Left forelimb (tissue), 1 donor: ENCODE data around the gene SPIRE2.
A peak's percentile ranks its signal among the peaks of the same experiment; 100 is the strongest.
"Not testable (repeated sequence)": the region's sequence is repeated elsewhere in the genome, so short reads cannot be mapped to it uniquely, and the experiment has no call there.

ENCODE experiments used
- DNase-seq: peaks from one replicate; pipeline ENCODE4 v3.0.0-alpha.2; 2018; ENCODE audit warnings: low spot score

The SPIRE2 gene, protein sequence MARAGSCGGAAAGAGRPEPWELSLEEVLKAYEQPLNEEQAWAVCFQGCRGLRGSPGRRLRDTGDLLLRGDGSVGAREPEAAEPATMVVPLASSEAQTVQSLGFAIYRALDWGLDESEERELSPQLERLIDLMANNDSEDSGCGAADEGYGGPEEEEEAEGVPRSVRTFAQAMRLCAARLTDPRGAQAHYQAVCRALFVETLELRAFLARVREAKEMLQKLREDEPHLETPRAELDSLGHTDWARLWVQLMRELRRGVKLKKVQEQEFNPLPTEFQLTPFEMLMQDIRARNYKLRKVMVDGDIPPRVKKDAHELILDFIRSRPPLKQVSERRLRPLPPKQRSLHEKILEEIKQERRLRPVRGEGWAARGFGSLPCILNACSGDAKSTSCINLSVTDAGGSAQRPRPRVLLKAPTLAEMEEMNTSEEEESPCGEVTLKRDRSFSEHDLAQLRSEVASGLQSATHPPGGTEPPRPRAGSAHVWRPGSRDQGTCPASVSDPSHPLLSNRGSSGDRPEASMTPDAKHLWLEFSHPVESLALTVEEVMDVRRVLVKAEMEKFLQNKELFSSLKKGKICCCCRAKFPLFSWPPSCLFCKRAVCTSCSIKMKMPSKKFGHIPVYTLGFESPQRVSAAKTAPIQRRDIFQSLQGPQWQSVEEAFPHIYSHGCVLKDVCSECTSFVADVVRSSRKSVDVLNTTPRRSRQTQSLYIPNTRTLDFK

DNA sequence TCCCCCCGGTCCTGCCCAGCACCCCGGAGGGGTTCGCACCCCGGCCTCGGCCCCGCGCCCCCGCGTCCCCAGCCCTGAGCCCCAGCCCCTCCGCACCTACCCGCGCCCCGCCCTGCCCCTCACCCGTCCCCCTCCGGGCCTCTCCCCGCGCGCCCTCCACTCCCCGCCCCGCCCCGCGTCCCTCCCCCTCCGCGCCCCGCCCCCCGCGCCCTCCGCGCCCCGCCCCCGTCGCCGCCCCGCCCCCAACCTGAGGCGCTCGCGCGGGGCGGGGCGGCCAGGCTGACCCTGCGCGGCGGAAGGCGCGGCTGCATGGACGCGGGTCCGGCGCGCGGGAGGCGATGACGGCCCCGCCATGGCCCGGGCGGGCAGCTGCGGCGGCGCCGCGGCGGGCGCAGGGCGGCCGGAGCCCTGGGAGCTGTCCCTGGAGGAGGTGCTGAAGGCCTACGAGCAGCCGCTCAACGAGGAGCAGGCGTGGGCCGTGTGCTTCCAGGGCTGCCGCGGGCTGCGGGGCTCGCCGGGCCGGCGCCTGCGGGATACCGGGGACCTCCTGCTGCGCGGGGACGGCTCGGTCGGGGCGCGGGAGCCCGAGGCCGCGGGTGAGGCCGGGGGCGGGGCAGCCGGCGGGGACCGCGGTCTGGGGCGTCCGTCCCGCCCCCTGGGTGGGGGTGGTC, at the start of gene SPIRE2:
Gene SPIRE2 (plus strand): TSS at position 277 of the 671 bp plus-strand sequence. CDS start 76 bp downstream, at position 353.
- DNase-seq = peak; percentile 85

DNA sequence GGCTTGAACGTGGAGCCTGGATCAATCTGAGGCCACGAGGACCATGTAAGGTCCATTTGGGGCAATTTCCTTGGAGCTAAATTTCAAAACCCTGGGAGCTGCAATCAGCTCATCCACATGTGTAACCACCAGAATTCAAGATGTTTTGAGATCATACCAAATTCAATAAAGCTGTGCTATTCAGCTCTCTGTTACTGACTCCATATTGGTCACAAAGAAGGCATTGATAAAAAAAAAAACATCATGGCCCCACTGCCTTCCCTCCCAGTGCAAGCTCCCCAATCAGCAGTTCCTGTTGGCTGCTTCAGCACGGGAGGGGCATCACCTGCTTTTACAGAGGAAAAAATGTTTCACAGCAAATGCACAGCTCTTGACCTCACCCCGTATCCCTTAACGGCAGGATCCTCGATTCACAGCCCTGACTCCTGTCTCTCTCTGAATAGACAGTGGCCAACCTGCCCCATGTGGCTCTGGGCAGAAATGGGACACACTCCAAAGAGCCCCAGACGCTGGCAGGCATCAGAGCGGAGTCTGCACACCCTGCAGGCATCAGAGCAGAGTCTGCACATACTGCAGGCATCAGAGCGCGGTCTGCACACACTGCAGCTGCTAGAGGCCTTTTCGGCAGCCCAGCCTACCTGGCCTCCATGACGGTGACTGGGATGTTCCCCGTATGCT, 48.9 kb upstream of the SPIRE2 start:
- DNase-seq = no peak

DNA sequence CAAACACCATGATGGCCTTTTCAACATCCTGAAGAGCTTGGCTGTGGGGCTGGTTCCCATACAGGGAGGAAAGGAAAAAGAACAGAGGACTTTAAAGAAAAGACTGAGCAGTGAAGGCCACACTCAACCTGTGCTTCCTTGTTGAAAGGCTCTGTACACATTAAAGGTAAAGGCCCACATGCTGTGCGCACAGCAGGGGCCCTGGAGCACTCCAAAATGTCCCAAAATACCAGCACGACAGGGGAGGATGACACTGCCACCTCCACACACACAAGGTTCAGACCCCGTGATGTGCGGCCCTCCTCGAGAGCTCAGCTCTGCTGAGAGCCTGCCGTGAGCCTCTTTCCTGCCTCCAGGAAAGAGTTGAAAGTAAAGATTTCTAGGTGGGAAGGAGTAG, 48.4 kb upstream of the SPIRE2 start:
- no peak for DNase-seq

DNA sequence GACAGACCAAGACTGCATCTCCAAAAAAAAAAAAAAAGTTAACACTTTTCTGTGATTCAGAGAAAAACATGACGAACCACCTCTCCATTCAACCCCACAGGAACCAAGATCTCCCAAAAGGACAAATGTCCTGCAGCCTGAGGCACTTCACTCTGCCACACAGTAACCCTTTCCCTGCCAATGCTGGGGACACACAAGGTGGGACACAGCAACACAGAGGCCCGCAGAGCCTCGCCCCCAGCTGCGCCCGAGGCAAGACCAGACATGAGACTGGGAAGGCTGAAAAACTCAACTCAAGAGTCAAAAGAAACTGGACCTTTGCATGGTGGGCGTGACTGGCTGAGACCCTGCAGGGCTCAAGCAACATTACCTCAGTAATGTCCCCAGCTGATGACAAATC, 45.8 kb upstream of the SPIRE2 start:
- DNase-seq = no peak

DNA sequence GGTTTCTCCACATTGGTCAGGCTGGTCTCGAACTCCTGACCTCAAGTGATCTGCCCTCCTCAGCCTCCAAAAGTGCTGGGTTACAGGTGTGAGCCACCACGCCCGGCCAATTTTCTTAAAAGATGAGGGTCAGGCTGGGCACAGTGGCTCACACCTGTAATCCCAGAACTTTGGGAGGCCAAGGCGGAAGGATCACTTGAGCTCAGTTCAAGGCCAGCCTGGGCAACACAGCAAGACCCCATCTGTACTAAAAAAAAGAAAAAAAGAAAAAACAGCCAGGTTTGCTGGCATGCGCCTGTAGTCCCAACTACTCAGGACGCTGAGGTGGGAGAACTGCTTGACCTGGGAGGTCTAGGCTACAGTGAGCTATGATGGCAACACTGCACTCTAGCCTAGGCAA, 44.3 kb upstream of the SPIRE2 start:
- DNase-seq = not testable (repeated sequence)

DNA sequence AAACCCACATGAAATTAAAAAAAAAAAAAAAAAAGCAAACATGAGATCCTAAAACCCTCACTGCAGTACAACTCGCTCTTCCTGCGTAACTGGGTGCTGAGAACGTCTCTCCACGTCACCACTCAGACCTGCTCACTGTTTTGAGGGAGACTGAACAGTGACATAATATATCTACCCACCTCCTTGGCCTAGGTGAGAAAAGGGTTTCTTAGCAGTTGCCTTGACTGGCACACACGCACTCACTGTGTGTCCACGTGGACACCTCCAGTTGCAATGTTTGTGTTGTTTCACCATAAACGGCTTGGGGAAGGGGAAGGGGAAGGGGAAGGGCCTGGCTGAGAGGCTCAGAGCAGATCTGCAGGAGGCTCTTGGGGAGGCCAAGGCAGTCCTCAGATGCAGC, 43.9 kb upstream of the SPIRE2 start:
- DNase-seq = no peak

DNA sequence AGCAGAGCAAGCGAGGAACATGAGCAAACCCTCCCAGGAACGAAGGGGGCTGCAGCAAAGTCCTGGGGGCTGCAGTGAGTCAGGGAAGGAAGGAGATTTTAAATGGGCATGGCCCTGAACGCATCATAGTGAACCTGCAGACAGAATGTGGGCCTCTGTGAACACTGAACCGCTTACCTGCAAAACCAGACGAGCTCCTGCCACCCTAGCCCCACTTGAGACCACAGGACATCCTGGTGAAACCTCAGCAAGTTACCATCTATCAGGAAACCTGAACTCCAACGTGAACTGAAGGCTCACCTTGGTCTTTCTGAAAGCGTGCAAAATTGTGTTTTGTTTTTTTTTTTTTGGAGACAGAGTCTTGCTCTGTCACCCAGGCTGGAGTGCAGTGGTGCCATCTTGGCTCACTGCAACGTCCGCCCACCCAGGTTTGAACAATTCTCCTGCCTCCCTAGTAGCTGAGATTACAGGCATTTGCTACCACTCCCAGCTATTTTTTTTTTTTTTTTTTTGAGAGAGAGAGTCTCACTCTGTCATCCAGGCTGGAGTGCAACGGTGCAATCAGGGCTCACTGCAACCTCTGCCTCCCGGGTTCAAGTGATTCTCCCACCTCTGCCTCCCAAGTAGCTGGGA, 42.6 kb upstream of the SPIRE2 start:
- no peak for DNase-seq

DNA sequence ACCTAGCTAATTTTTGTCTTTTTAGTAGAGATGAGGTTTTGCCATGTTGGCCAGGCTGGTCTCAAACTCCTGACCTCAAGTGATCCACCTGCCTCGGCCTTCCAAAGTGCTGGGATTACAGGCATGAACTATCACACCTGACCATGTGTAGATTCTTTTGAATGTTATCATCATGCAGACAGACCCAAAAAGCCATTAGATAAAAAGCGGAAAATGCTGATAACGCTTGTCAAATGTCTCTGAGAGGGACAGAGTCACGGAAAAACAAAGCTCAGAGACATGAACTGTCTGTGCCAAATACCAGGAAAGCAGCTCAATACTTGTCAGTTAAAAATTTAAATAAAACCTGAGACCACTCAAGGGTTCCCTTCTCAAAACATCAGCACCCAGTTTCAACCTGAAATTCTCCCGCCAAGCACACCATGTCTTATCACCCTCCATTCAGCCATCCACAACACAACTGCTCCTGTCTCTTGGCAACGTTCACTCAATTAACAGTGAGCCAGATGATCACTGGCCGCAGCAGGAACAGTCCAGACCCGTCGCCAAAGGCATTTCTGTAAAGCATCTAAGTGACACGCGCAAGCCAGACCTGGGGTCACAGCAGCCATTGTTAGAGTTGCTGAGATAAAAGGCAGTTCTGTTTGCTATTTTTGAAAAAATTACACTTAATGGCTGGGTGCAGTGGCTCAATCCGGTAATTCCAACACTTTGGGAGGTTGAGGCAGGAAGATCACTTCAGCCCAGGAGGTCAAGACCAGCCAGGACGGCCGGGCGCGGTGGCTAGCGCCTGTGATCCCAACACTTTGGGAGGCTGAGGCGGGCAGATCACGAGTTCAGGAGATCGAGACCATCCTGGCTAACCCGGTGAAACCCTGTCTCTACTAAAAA, 41.6 kb upstream of the SPIRE2 start:
- no peak for DNase-seq

DNA sequence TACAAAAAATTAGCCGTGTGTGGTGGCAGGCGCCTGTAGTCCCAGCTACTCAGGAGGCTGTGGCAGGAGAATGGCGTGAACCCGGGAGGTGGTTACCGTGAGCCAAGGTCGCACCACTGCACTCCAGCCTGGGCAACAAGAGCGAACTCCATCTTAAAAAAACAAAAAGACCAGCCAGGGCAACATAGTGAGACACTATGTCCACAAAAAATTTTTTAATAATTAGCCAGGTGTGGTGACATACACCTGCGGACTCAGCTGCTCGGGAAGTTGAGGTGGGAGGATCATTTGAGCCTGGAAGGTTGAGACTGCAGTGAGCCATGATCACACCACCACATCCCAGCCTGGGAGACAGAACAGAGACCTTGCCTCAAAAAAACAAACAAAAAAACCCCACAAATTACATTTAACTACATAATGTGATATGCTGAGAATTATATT, 40.9 kb upstream of the SPIRE2 start:
- no peak for DNase-seq

DNA sequence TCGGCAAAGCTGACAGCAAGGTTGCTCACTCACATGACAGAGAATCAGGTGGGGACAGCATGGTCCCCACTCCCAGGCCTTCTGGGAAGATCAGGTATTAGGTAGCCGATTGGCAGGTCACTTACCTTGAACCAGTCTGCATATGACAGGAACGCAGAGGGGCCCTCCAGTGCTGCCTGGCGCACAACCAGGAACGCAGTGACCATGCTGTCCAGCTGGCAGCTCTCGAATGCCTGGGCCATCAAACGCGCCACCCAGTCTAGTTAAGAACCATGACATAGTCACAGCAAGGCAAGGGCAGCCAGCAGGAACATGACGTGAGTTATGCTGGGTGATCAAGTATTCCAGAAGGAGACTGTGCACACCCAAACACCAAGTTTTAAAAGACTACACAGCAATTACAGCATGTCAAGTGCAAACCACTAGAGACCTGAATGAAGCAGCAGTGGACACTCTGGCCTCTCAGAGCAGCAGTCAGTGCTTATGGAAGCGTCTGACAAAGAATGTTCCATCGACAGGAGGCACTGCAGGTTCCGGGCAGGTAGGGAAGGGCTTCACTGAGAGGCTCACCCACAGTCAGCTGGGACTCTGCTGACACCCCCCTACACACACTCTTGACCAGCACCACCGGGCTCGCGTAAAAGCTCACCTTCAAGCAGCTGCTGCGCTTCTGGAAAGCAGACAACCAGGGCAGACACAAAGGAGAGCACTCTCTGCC, 36.8 kb upstream of the SPIRE2 start:
- DNase-seq = no peak

DNA sequence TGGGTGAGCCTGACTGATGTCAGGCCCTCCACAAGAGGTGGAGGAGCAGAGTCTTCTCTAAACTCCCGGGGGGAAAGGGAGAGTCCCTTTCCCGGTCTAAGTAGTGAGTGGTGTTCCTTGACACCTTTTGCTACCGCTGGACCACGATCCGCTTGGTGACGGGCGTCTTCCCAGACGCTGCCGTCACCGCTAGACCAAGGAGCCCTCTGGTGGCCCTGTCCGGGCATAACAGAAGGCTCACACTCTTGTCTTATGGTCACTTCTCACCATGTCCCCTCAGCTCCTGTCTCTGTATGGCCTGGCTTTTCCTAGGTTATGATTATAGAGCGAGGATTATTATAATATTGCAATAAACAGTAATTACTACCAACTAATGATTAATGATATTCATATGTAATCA, 35.2 kb upstream of the SPIRE2 start:
- not testable (repeated sequence) for DNase-seq

DNA sequence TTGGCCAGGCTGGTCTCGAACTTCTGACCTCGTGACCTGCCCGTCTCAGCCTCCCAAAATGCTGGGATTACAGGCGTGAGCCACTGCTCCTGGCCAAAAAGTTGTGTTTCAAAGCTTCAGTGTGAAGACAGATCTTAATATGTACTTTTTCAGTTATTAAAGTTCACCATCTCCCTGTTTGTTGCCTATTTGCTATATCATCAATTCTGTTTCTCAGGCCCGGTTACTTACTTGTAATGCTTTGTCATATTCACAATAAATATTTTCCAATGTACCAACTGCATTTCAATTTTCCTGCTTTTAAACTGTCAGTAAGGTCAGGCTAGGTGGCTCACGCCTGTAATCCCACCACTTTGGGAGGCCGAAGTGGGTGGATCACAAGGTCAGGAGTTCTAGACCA, 34.3 kb upstream of the SPIRE2 start:
- DNase-seq = no peak

DNA sequence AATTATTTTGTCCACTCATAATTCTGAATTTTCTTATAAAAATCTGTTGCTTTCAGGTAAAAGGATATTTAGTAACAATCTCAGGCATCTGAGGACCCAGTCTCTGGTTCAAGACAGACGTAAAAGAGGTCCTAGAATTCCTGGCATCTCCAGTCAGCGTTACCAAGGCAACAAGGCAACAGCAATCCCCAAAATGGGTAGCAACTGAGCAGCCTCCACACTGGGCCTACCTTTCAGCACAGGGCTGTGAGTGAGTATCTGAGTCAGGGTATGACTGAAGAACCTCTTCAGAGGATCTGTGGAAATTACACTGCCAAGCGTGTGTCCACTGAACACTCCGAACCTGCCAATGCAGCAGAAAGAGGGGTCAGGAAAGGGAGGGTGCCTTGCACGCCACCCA, 32.6 kb upstream of the SPIRE2 start:
- DNase-seq = no peak

DNA sequence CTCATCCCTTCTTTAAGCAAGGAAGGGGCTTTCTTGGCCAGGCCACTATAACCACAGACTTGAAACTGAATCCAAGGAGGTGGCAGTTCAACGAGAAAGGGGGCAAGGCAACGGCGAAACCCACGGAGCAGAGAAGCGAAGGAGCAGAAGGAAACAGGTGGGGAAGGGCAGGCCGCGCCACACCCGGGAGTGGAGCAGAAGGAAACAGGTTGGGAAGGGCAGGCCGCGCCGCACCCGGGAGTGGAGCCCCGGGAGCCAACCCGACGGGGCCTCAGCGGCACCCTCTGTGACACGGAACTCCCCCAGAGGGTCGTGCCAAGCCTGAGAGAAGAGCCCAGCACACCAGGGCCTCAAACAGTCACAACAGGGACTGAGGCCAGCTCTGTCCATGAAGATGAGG, 32.2 kb upstream of the SPIRE2 start:
- no peak for DNase-seq

DNA sequence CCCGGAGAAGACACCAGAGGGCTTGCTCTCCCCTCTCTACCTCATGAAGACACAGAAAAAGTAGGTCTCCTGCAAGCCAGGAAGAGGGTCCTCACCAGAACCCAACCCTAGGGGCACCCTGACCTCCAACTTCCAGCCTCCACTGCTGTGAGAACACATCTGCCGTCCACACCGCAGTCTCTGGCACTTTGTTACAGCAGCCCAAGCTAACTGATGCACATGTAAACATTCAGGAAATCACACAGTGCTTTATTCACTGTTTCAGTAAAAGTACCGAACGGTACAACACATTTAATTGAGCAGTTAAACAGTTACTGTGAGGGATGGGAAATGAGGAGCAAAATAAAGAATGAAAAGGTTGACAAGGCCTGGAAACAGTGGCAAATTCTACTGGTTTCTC, 30.1 kb upstream of the SPIRE2 start:
- DNase-seq = no peak

DNA sequence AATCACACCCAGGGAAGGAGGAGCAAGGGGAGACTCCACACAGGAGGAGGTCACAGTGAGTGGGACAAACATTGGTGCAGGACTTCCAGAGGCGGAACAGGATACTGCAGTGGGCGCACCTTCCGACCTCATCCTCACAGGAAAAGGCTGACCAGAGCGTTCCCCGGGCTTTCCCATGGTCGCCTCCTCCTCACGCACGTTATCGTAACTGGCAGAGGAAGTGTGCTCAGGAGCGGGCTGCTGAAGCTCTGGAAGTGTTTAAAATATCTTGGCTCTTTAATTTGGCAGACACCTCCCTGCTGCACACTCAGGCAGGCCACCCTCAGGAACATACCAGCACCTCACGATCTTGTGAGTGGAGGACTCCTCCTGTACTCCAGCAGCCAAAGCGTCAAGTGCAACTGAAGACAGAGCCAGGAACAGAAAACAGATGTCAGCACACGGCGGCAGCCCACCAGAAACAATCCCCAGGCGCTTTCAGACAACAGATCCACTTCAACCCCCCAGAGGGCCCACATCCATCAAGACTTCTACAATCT, 29.4 kb upstream of the SPIRE2 start:
- DNase-seq = no peak

DNA sequence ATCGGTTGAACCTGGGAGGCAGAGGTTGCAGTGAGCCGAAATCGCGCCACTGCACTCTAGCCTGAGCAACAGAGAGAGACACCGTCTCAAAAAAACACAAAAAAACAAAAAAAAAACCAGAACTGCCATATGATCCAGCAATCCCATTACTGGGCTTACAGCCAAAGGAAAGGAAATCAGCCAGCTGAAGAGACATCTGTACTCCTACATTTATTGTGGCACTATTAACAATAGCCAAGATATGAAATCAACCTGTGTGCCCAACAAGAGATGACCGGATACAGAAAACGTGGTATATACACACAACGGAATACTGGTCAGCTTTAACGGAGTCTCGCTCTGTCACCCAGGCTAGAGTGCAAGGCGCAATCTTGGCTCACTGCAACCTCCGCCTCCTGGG, 26.5 kb upstream of the SPIRE2 start:
- no peak for DNase-seq

DNA sequence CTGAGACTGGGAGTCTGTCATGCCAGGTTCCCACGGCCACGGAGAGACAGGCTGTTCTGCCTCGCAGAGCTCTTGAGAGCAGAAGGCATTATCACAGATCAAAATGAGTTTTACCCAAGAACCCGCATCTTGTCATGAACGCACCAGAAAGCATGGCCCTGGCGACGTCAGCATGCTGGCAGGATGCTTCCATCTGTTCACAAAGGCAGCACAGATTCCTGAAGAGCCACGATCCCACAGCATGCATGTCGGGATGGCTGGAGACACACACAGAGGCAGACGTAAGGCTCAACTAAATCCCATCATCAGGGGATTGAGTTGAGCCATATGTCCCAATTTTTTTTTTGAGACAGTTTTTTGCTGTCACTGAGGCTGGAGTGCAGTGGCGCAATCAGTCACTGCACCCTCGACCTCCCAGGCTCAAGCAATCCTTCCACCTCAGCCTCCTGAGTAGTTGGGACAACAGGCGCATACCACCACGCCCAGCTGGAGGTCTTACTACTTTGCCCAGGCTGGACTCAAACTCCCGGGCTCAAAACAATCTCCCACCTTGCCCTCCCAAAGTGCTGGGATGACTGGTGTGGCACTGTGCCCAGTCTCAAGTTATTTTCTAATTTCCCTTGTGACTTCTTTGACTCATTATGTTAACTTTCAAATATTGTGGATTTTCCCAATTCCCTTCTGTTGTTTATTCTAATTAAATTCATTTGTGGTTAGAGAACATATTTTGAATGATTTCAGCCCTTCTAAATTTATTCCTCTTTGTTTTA, 23.0 kb upstream of the SPIRE2 start:
- no peak for DNase-seq

DNA sequence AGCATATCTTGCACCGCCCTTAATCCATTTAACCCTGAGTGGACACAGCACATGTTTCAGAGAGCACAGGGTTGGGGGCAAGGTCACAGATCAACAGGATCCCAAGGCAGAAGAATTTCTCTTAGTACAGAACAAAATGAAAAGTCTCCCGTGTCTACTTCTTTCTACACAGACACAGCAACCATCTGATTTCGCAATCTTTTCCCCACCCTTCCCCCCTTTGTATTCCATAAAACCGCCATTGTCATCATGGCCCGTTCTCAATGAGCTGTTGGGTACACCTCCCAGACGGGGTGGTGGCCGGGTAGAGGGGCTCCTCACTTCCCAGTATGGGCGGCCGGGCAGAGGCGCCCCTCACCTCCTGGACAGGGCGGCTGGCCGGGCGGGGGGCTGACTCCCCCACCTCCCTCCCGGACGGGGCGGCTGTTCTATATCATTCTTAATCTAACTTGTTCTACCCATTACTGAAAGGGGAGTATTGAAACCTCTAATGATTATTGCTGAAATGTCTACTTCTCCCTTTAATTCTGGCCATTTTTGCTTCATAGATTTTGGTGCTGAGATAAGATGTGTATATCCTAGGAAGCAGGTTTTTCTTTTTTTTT, 21.6 kb upstream of the SPIRE2 start:
- DNase-seq = not testable (repeated sequence)
